GM12878 (cell line): ENCODE results near the gene SYMPK. TPM values are rescaled to one million over a fixed set of nuclear protein-coding genes. Genes with fewer than 3 reads are reported as not detected.

Experiments
- BHLHE40 ChIP-seq, 2 experiments: fragments of 450-650 bp in 1 of 2; IDR thresholded peaks; 2 replicates each; pipeline ENCODE4 v1.6.1; 2011 to 2017; ENCODE audit warnings: low read depth in 2 of 2, borderline replicate concordance in 1 of 2, improper control_type of control experiment in 1 of 2, low read length in 1 of 2, mild to moderate bottlenecking in 1 of 2
- BRCA1 ChIP-seq: IDR thresholded peaks from 2 replicates; pipeline ENCODE4 v1.6.1; 2011; ENCODE audit warnings: low read depth, low read length, improper control_type of control experiment
- CTCF ChIP-seq, 3 experiments: IDR thresholded peaks in 2 of 3; conservative IDR thresholded peaks in 1 of 3; 2 replicates each; pipeline ENCODE4 v1.5.1; 2011; ENCODE audit warnings: low read depth in 3 of 3, low read length in 3 of 3, mild to moderate bottlenecking in 3 of 3, control low read depth in 2 of 3, moderate library complexity in 2 of 3, inconsistent platforms in 1 of 3, mixed read lengths in 1 of 3; ENCODE audit not compliant: control insufficient read depth in 2 of 3, insufficient read depth in 1 of 3; ENCODE audit errors: extremely low read depth in 1 of 3
- E2F8 ChIP-seq: fragments of 450-650 bp; IDR thresholded peaks from 2 replicates; pipeline ENCODE4 v1.6.1; 2018; ENCODE audit warnings: mild to moderate bottlenecking, low read depth, moderate library complexity; ENCODE audit not compliant: partially characterized antibody
- HCFC1 ChIP-seq: fragments of 150-350 bp; IDR thresholded peaks from 2 replicates; pipeline ENCODE4 v1.6.1; 2014; ENCODE audit warnings: low read length
- MYB ChIP-seq: fragments of 150-350 bp; IDR thresholded peaks from 2 replicates; pipeline ENCODE4 v1.6.1; 2014; ENCODE audit warnings: mild to moderate bottlenecking, low read depth, low read length, borderline replicate concordance
- NRF1 ChIP-seq: conservative IDR thresholded peaks from 2 replicates; pipeline ENCODE4 v1.6.1; 2011; ENCODE audit warnings: mild to moderate bottlenecking, low read depth, low read length, improper control_type of control experiment
- POLR2AphosphoS2 ChIP-seq: IDR thresholded peaks from 2 replicates; pipeline ENCODE4 v1.6.1; 2011; ENCODE audit warnings: low read depth, mild to moderate bottlenecking, low read length, improper control_type of control experiment, moderate library complexity
- RBBP5 ChIP-seq: fragments of 200-600 bp; sonication (generic); conservative IDR thresholded peaks from 2 replicates; pipeline ENCODE4 v1.6.1; 2016
- RFX5 ChIP-seq: IDR thresholded peaks from 2 replicates; pipeline ENCODE4 v1.6.1; 2011; ENCODE audit warnings: low read depth, low read length, improper control_type of control experiment
- USF2 ChIP-seq: IDR thresholded peaks from 2 replicates; pipeline ENCODE4 v1.6.1; 2011; ENCODE audit warnings: low read depth, low read length, improper control_type of control experiment, borderline replicate concordance
- polyA plus RNA-seq, 11 experiments: library from polyadenylated mRNA; depleted of rRNA in 4 of 11; unstranded in 6 of 11; stranded (reverse) in 5 of 11; fragments of >200 nt; fragmentation: Nextera tagmentation in 4 of 11; fragmentation: Illumina TruSeq in 1 of 11; extraction: Ambion mirVana in 4 of 11; extraction: Trizol in 1 of 11; gene quantifications; 1 replicate in 1 of 11; 2 replicates in 10 of 11; pipeline versions ENCODE4 v1.2.1 to v1.2.3, GENCODE V29; 2011 to 2016; ENCODE audit warnings: inconsistent platforms in 2 of 11, missing spikeins in 2 of 11, low read depth in 1 of 11
- total RNA-seq, 4 experiments: library from RNA; depleted of rRNA in 3 of 4; stranded (reverse); fragments of >200 nt in 3 of 4; fragmentation: Illumina TruSeq in 1 of 4; extraction: Trizol in 1 of 4; gene quantifications; 2 replicates each; pipeline versions ENCODE4 v1.2.1 to v1.2.3, GENCODE V29; 2013 to 2021

SYMPK gene
- total and polyA plus RNA-seq, 10 of the 15 experiments (the other 5 are each of a cell fraction or from before 2014, with no cell fraction given): 0.49 to 109 (median 42.5) TPM

GRCh38 chr19:45865269-45865948 is 2.5 kb upstream of the SYMPK start (continued):
- TF ChIP-seq USF2 (no peak), HCFC1 (no peak), RFX5 (no peak), BHLHE40 (IDR thresholded peaks at IDR 0.05; ENCODE audit: borderline replicate concordance in 1 of 2, low read depth in 2 of 2, low read length in 1 of 2) (no peak), BRCA1 (no peak), MYB (no peak), NRF1 (no peak), POLR2AphosphoS2 (no peak), RBBP5 (no peak), CTCF (IDR thresholded peaks at IDR 0.05 in 2 of 3, conservative IDR thresholded peaks at IDR 0.05 in 1 of 3; ENCODE audit: control insufficient read depth in 2 of 3, extremely low read depth in 1 of 3, insufficient read depth in 1 of 3, low read depth in 3 of 3, low read length in 3 of 3) (no peak), E2F8 (no peak)
- TF ChIP-seq, all 136 proteins: peak for 0
